ENCODE data around the gene NEK1.

GRCh38 chr4:169611991-169612870, at the start of gene NEK1:
- TF ChIP-seq CTCF (IDR thresholded peaks at IDR 0.05): no peak
- no peak for TF ChIP-seq EZH2 (IDR thresholded peaks at IDR 0.05; ENCODE audit: borderline replicate concordance, insufficient read depth, low read depth, low read length, poor library complexity, severe bottlenecking)

All from B cell (primary cell).